Endothelial cell (in vitro differentiated cells): ENCODE measurements around the gene NFIB. TPM values are rescaled to one million over a fixed set of nuclear protein-coding genes. Genes with fewer than 3 reads are reported as not detected.

Experiments used
- DNase-seq: peaks from one replicate; pipeline ENCODE4 v3.0.0; 2021; ENCODE audit warnings: low spot score
- H3K27ac Mint-ChIP-seq: one replicate; pipeline ENCODE4 v1.8.0; 2021; ENCODE audit warnings: mixed read lengths, inconsistent platforms; ENCODE audit not compliant: unreplicated experiment
- H3K27me3 Mint-ChIP-seq: one replicate; pipeline ENCODE4 v1.8.0; 2021; ENCODE audit warnings: mild to moderate bottlenecking, moderate library complexity, mixed read lengths, inconsistent platforms; ENCODE audit not compliant: unreplicated experiment
- H3K36me3 Mint-ChIP-seq: one replicate; pipeline ENCODE4 v1.8.0; 2021; ENCODE audit warnings: mild to moderate bottlenecking, low read depth, mixed read lengths, inconsistent platforms; ENCODE audit not compliant: unreplicated experiment
- H3K4me1 Mint-ChIP-seq: one replicate; pipeline ENCODE4 v1.8.0; 2021; ENCODE audit warnings: mild to moderate bottlenecking, mixed read lengths, inconsistent platforms; ENCODE audit not compliant: unreplicated experiment
- H3K4me3 Mint-ChIP-seq: one replicate; pipeline ENCODE4 v1.8.0; 2021; ENCODE audit warnings: mild to moderate bottlenecking, mixed read lengths, inconsistent platforms; ENCODE audit not compliant: unreplicated experiment
- H3K9me3 Mint-ChIP-seq: one replicate; pipeline ENCODE4 v1.8.0; 2021; ENCODE audit warnings: mixed read lengths, inconsistent platforms; ENCODE audit not compliant: unreplicated experiment
- total RNA-seq: library from RNA; stranded (reverse); fragmentation: NEBNext Ultra II Directional; extraction: Animal tissue kit (Norgen Biotek cat#: 25700); gene quantifications from one replicate; pipeline ENCODE4 v1.2.1, GENCODE V29; 2021; ENCODE audit not compliant: unreplicated experiment
- TF ChIP-seq, protein P1 (sequence below): fragments of 200-600 bp; sonication (generic); IDR thresholded peaks from one replicate; pipeline ENCODE4 v1.5.0; 2021; ENCODE audit warnings: antibody characterized with exemption; ENCODE audit not compliant: unreplicated experiment

NFIB gene
- total RNA-seq, 1 donor from 2014 or later = 120 TPM

DNA sequence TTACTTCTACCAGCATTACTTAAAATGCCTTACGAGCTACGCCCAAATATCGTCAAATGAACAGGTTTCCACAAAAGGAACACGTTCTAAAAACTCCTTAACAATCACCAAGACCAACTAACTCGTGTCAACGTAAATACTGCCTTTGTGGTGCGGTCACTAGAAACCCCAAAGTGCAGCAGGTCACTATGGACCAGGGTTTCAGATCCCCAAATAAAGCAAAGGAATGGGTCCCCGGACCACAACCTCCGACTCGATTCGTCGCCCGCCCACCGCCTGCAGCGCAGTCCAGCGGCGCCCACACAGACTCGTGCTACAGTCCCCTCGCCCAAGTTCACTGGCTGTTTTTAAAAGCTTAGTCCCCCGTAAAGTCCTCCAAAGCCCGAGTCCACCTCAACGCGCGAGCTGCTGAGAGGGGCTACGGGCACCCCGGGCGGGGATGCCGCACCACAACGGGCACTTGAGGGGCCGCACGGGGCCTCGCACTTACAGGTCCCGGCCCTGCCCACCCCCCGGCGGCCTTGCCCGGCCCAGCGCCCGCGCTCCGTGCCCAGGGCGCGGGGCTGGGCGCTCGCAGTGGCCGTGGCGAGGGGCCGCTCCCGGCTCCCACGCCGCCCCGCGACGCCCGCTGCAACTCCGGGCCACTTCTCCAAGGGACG lies 1.1 kb downstream of the NFIB start:
- H3K4me3 Mint-ChIP-seq = peak overlapping the region; percentile 100
- DNase-seq = peak; percentile 50
- peaks cover 34% of the 10 kb centered on the region for H3K27me3 Mint-ChIP-seq
- H3K9me3 Mint-ChIP-seq = no peaks in the 10 kb centered on the region
- TF ChIP-seq, protein P1, sequence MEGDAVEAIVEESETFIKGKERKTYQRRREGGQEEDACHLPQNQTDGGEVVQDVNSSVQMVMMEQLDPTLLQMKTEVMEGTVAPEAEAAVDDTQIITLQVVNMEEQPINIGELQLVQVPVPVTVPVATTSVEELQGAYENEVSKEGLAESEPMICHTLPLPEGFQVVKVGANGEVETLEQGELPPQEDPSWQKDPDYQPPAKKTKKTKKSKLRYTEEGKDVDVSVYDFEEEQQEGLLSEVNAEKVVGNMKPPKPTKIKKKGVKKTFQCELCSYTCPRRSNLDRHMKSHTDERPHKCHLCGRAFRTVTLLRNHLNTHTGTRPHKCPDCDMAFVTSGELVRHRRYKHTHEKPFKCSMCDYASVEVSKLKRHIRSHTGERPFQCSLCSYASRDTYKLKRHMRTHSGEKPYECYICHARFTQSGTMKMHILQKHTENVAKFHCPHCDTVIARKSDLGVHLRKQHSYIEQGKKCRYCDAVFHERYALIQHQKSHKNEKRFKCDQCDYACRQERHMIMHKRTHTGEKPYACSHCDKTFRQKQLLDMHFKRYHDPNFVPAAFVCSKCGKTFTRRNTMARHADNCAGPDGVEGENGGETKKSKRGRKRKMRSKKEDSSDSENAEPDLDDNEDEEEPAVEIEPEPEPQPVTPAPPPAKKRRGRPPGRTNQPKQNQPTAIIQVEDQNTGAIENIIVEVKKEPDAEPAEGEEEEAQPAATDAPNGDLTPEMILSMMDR = no peak
- peaks cover 51% of the 10 kb centered on the region for H3K4me1 Mint-ChIP-seq
- peaks cover 27% of the 10 kb centered on the region for H3K36me3 Mint-ChIP-seq
- peak overlapping the region; percentile 97 for H3K27ac Mint-ChIP-seq

DNA sequence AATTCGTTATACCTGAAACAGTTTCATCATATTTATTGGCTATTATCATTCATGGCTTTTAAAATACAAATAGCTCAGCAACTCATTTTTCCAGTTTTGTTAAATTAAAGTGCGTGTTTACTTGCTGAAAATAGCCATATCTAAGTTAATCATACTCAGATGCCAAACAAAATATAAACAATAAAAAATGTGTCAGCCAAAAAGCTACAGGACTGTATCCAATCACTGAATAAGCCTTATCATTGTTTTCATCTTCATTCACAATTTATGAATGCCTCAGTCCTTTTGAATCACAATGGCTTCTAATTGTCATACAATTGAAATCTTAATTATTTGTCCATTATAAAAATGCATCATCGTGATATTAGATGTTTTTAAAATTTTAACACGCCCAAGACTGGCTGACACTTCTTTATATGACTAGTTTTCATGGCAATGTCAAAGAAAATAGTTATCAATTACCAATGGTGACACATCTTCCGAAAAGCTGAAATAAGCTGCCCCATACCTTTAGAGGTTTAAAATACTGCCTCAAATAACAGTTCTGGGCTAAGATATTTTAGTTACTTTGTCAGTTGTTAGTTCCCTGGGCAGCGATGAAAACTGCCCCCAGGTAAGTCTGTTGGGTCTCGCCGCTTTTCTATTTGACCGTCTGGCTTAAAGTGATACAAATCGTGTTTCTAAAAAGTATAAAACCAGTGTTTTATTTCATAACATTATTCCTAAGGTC lies 1.8 kb downstream of the NFIB start:
- Mint-ChIP-seq H3K9me3 (no peaks in the 10 kb centered on the region), H3K4me1 (peaks cover 48% of the 10 kb centered on the region), H3K27ac (peak overlapping the region; percentile 97), H3K4me3 (peak overlapping the region; percentile 100), H3K36me3 (peaks cover 33% of the 10 kb centered on the region), H3K27me3 (peaks cover 29% of the 10 kb centered on the region)
- TF ChIP-seq, protein P1 = no peak
- no peak for DNase-seq

DNA sequence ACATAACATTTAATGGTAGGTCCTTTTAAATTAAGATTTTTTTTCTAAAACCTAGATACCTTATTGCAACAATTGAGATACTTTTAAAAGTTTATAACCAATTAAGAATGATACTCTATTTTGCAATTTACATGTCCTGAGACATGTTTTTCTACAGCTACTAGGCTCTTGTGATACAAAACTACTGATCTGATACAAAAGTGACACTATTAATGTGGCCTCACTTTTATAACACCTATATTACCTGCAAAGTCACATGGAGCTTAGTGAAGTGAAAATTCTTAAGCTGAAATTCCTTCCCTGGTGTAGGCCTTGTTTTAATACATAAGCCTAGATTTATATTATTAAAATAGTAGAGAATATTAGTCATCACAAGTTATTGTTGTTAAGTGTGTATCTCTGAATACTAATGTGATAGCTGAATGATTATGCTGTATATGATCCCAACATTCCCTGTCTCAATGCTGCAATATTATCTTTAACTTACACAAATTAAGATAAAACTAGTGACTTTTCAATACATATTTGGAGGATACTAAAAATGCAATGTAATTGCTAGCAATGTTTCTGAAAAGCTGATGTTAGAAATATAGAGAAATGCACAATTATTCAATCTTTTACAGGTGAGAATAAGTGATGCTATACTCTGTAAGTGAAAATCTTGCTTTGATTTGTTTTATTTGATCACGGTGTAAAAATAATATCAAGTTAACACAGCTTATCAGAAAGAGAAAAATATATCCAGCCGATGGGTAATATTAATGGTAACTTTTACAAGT lies 2.6 kb downstream of the NFIB start:
- DNase-seq = no peak
- Mint-ChIP-seq H3K27ac (no peak overlapping the region), H3K4me3 (peak overlapping the region; percentile 100), H3K36me3 (peaks cover 36% of the 10 kb centered on the region), H3K9me3 (no peaks in the 10 kb centered on the region), H3K4me1 (peaks cover 43% of the 10 kb centered on the region), H3K27me3 (peaks cover 23% of the 10 kb centered on the region)
- TF ChIP-seq, protein P1 = no peak

DNA sequence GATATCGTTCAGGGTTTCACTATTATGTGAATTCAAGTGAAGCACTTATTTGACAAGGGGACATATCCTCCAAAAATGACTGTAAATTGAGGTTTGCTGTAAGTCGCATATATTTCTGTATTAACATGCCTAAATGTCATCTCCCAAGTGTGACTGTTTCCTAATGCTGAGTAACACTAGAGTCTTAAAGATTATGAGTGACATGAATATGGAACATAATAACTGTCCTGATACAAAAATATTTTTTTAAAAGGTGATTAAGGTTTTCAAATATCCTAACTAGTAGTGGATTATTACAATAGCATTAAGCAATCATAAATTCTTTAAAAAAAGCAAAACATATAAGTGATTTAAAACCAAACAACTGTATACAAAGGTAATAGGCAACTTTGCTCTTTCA lies 3.6 kb downstream of the NFIB start:
- peaks cover 40% of the 10 kb centered on the region for H3K36me3 Mint-ChIP-seq
- peak overlapping the region; percentile 86 for H3K4me3 Mint-ChIP-seq
- H3K27ac Mint-ChIP-seq = no peak overlapping the region
- DNase-seq = no peak
- H3K9me3 Mint-ChIP-seq = no peaks in the 10 kb centered on the region
- TF ChIP-seq, protein P1 = no peak
- H3K4me1 Mint-ChIP-seq = peaks cover 40% of the 10 kb centered on the region
- H3K27me3 Mint-ChIP-seq = peaks cover 18% of the 10 kb centered on the region
